ENCODE measurements around the gene CDC42EP4.

Gene CDC42EP4

DNA sequence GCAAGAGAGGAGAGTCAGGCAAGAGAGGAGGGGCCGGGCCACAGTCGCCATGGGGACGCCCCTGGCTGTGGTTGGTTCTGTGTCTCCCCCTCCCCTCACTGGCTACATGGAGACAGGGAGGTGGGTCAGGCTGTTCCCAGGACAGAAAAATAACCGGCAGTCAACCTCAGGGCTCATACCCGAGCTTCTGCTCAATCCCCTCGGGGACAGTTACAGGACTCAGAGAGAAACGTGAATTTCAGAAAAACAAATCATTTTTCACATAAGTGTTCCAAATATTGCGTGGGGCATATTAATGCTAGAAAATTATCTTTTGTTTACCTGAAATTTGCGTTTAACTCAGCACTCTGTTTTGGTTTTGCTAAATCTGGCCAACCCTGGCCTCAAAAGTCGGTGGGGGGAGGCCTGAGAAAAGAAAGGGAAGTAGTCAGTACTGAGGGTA is 27.9 kb downstream of the CDC42EP4 start:
- H3K9me3 ChIP-seq (ENCODE audit: control insufficient read depth, insufficient read depth, low read length) = no peaks in the 10 kb centered on the region
- no peaks in the 10 kb centered on the region for H3F3A ChIP-seq (ENCODE audit: control insufficient read depth, insufficient read depth)
- no peaks in the 10 kb centered on the region for H3K27me3 ChIP-seq (ENCODE audit: control insufficient read depth, low read length)
- H3K79me2 ChIP-seq (ENCODE audit: control insufficient read depth, low read length) = no peaks in the 10 kb centered on the region
- H3K9me2 ChIP-seq (replicated peaks; ENCODE audit: control insufficient read depth, low read length) = no peaks in the 10 kb centered on the region
- H3K4me1 ChIP-seq (ENCODE audit: control insufficient read depth, low read length) = no peaks in the 10 kb centered on the region
- H4K20me1 ChIP-seq (ENCODE audit: control insufficient read depth, insufficient read depth, low read depth, low read length) = no peaks in the 10 kb centered on the region
- H3K36me3 ChIP-seq (ENCODE audit: control insufficient read depth, low read length) = no peaks in the 10 kb centered on the region
- no peak overlapping the region for H3K4me2 ChIP-seq (ENCODE audit: low read length)
- H3K4me3 ChIP-seq (ENCODE audit: low read length) = no peak overlapping the region
- H3K27ac ChIP-seq (ENCODE audit: low read depth, low read length) = no peak overlapping the region
- TF ChIP-seq EZH2phosphoT487 (IDR thresholded peaks at IDR 0.05; ENCODE audit: borderline replicate concordance, low read length) = no peak
- TF ChIP-seq, protein P1, sequence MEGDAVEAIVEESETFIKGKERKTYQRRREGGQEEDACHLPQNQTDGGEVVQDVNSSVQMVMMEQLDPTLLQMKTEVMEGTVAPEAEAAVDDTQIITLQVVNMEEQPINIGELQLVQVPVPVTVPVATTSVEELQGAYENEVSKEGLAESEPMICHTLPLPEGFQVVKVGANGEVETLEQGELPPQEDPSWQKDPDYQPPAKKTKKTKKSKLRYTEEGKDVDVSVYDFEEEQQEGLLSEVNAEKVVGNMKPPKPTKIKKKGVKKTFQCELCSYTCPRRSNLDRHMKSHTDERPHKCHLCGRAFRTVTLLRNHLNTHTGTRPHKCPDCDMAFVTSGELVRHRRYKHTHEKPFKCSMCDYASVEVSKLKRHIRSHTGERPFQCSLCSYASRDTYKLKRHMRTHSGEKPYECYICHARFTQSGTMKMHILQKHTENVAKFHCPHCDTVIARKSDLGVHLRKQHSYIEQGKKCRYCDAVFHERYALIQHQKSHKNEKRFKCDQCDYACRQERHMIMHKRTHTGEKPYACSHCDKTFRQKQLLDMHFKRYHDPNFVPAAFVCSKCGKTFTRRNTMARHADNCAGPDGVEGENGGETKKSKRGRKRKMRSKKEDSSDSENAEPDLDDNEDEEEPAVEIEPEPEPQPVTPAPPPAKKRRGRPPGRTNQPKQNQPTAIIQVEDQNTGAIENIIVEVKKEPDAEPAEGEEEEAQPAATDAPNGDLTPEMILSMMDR (IDR thresholded peaks at IDR 0.05; ENCODE audit: low read depth, low read length, poor library complexity, severe bottlenecking) = no peak

GRCh38 chr17:73283250-73283649 is 28.6 kb downstream of the CDC42EP4 start:
- H4K20me1 ChIP-seq (ENCODE audit: control insufficient read depth, insufficient read depth, low read depth, low read length) = no peaks in the 10 kb centered on the region
- no peaks in the 10 kb centered on the region for H3K9me2 ChIP-seq (replicated peaks; ENCODE audit: control insufficient read depth, low read length)
- H3K27ac ChIP-seq (ENCODE audit: low read depth, low read length) = no peak overlapping the region
- H3K4me1 ChIP-seq (ENCODE audit: control insufficient read depth, low read length) = no peaks in the 10 kb centered on the region
- no peaks in the 10 kb centered on the region for H3K27me3 ChIP-seq (ENCODE audit: control insufficient read depth, low read length)
- H3F3A ChIP-seq (ENCODE audit: control insufficient read depth, insufficient read depth) = no peaks in the 10 kb centered on the region
- H3K4me3 ChIP-seq (ENCODE audit: low read length) = no peak overlapping the region
- TF ChIP-seq EZH2phosphoT487 (IDR thresholded peaks at IDR 0.05; ENCODE audit: borderline replicate concordance, low read length) = no peak
- TF ChIP-seq, protein P1 (IDR thresholded peaks at IDR 0.05; ENCODE audit: low read depth, low read length, poor library complexity, severe bottlenecking) = no peak
- no peaks in the 10 kb centered on the region for H3K36me3 ChIP-seq (ENCODE audit: control insufficient read depth, low read length)
- H3K79me2 ChIP-seq (ENCODE audit: control insufficient read depth, low read length) = no peaks in the 10 kb centered on the region
- H3K4me2 ChIP-seq (ENCODE audit: low read length) = no peak overlapping the region
- no peaks in the 10 kb centered on the region for H3K9me3 ChIP-seq (ENCODE audit: control insufficient read depth, insufficient read depth, low read length)

- Histone ChIP-seq H3K9me2 (replicated peaks; ENCODE audit: control insufficient read depth, low read length) (no peaks in the 10 kb centered on the region), H3K4me1 (ENCODE audit: control insufficient read depth, low read length) (no peaks in the 10 kb centered on the region), H3K9me3 (ENCODE audit: control insufficient read depth, insufficient read depth, low read length) (no peaks in the 10 kb centered on the region), H3K36me3 (ENCODE audit: control insufficient read depth, low read length) (no peaks in the 10 kb centered on the region), H3K27ac (ENCODE audit: low read depth, low read length) (no peak overlapping the region), H3K4me2 (ENCODE audit: low read length) (no peak overlapping the region), H4K20me1 (ENCODE audit: control insufficient read depth, insufficient read depth, low read depth, low read length) (no peaks in the 10 kb centered on the region), H3K27me3 (ENCODE audit: control insufficient read depth, low read length) (no peaks in the 10 kb centered on the region), H3K79me2 (ENCODE audit: control insufficient read depth, low read length) (no peaks in the 10 kb centered on the region), H3F3A (ENCODE audit: control insufficient read depth, insufficient read depth) (no peaks in the 10 kb centered on the region), H3K4me3 (ENCODE audit: low read length) (no peak overlapping the region)
- TF ChIP-seq, protein P1 (IDR thresholded peaks at IDR 0.05; ENCODE audit: low read depth, low read length, poor library complexity, severe bottlenecking) = no peak
- no peak for TF ChIP-seq EZH2phosphoT487 (IDR thresholded peaks at IDR 0.05; ENCODE audit: borderline replicate concordance, low read length)
Observed at GRCh38 chr17:73282629-73283028, 29.2 kb downstream of the CDC42EP4 start.

All from DOHH2 (cell line).